GM12872 (cell line): ENCODE measurements around the gene MYH11.

ENCODE experiments used
- CTCF ChIP-seq: IDR thresholded peaks from 3 replicates; pipeline ENCODE4 v1.5.1; 2011; ENCODE audit warnings: low read depth, mild to moderate bottlenecking, low read length, moderate library complexity; ENCODE audit not compliant: insufficient read depth

Gene MYH11

GRCh38 chr16:15701367-15701766, 155.5 kb downstream of the MYH11 start:
- no peak for TF ChIP-seq CTCF

GRCh38 chr16:15699819-15700218, 157.0 kb downstream of the MYH11 start:
- no peak for TF ChIP-seq CTCF

GRCh38 chr16:15694499-15694898, 162.3 kb downstream of the MYH11 start:
- TF ChIP-seq CTCF: no peak

- no peak for TF ChIP-seq CTCF
These were observed 165.8 kb downstream of the MYH11 start for GRCh38 chr16:15691046-15691445.

- TF ChIP-seq CTCF: no peak
These were observed 166.5 kb downstream of the MYH11 start for GRCh38 chr16:15690296-15690695.

- no peak for TF ChIP-seq CTCF
These were observed 167.5 kb downstream of the MYH11 start for GRCh38 chr16:15689290-15689689.

- no peak for TF ChIP-seq CTCF
These were observed 170.5 kb downstream of the MYH11 start for GRCh38 chr16:15686287-15686686.

- TF ChIP-seq CTCF: peak; percentile 51
These were observed 174.7 kb downstream of the MYH11 start for GRCh38 chr16:15682105-15682570.
